ENCODE data around the gene ROR1.

GRCh38 chr1:63947904-63948303, 174.1 kb downstream of the ROR1 start:
- TF ChIP-seq RELA (IDR thresholded peaks at IDR 0.05; ENCODE audit: borderline replicate concordance, partially characterized antibody) (no peak), POLR2A (IDR thresholded peaks at IDR 0.05; ENCODE audit: low read depth, low read length) (no peak), EZH2 (IDR thresholded peaks at IDR 0.05; ENCODE audit: borderline replicate concordance, control insufficient read depth, low read depth, low read length) (no peak), FOS (IDR thresholded peaks at IDR 0.05; ENCODE audit: borderline replicate concordance, extremely low read depth, insufficient read length) (no peak), SP1 (IDR thresholded peaks at IDR 0.05; ENCODE audit: low read depth, low read length) (no peak), SMC3 (IDR thresholded peaks at IDR 0.05; ENCODE audit: borderline replicate concordance, low read length) (no peak), CTCF (IDR thresholded peaks at IDR 0.05 in 2 of 3, conservative IDR thresholded peaks at IDR 0.05 in 1 of 3; ENCODE audit: control insufficient read depth in 2 of 3, extremely low read depth in 1 of 3, insufficient read depth in 1 of 3, low read depth in 3 of 3, low read length in 3 of 3) (no peak), CHD4 (IDR thresholded peaks at IDR 0.05) (no peak), CREM (IDR thresholded peaks at IDR 0.05; ENCODE audit: low read depth) (no peak), SIN3A (IDR thresholded peaks at IDR 0.05; ENCODE audit: low read depth, low read length) (no peak), GABPA (IDR thresholded peaks at IDR 0.05; ENCODE audit: low read depth) (no peak), NKRF (conservative IDR thresholded peaks at IDR 0.05) (no peak), CREB1 (IDR thresholded peaks at IDR 0.05; ENCODE audit: low read depth) (no peak), ZNF24 (IDR thresholded peaks at IDR 0.05) (no peak)
